Osteocyte (in vitro differentiated cells): ENCODE data around the gene TFDP2. TPM values are rescaled to one million over a fixed set of nuclear protein-coding genes. Genes with fewer than 3 reads are reported as not detected.

ENCODE experiments used
- DNase-seq: peaks from one replicate; pipeline ENCODE4 v3.0.0; 2021; ENCODE audit warnings: mixed read lengths; ENCODE audit not compliant: unreplicated experiment; ENCODE audit errors: extremely low spot score
- H3K27ac Mint-ChIP-seq: one replicate; pipeline ENCODE4 v1.8.0; 2021; ENCODE audit warnings: mild to moderate bottlenecking, mixed read lengths; ENCODE audit not compliant: unreplicated experiment
- H3K27me3 Mint-ChIP-seq: one replicate; pipeline ENCODE4 v1.8.0; 2021; ENCODE audit warnings: mixed read lengths; ENCODE audit not compliant: unreplicated experiment
- H3K36me3 Mint-ChIP-seq: one replicate; pipeline ENCODE4 v1.8.0; 2021; ENCODE audit warnings: mixed read lengths; ENCODE audit not compliant: unreplicated experiment
- H3K4me1 Mint-ChIP-seq: one replicate; pipeline ENCODE4 v1.8.0; 2021; ENCODE audit warnings: mixed read lengths; ENCODE audit not compliant: unreplicated experiment
- H3K4me3 Mint-ChIP-seq: one replicate; pipeline ENCODE4 v1.8.0; 2021; ENCODE audit warnings: mild to moderate bottlenecking, moderate library complexity, mixed read lengths; ENCODE audit not compliant: unreplicated experiment
- H3K9me3 Mint-ChIP-seq: one replicate; pipeline ENCODE4 v1.8.0; 2021; ENCODE audit warnings: mixed read lengths; ENCODE audit not compliant: unreplicated experiment
- CTCF ChIP-seq: fragments of 200-600 bp; sonication (generic); IDR thresholded peaks from 2 replicates; pipeline ENCODE4 v1.5.0; 2021; ENCODE audit warnings: antibody characterized with exemption, mild to moderate bottlenecking, moderate library complexity
- total RNA-seq: library from RNA; stranded (reverse); gene quantifications from 2 replicates; pipeline ENCODE4 v1.2.1, GENCODE V29; 2021

Gene TFDP2
- total RNA-seq, 1 donor from 2014 or later = 49.3 TPM

GRCh38 chr3:142120707-142121106, 28.6 kb downstream of the TFDP2 start:
- H3K4me1 Mint-ChIP-seq = peaks cover 20% of the 10 kb centered on the region
- no peaks in the 10 kb centered on the region for H3K9me3 Mint-ChIP-seq
- H3K36me3 Mint-ChIP-seq = no peaks in the 10 kb centered on the region
- no peaks in the 10 kb centered on the region for H3K27me3 Mint-ChIP-seq
- H3K27ac Mint-ChIP-seq = no peak overlapping the region
- H3K4me3 Mint-ChIP-seq = no peak overlapping the region
- no peak for DNase-seq
- TF ChIP-seq CTCF = no peak

- Mint-ChIP-seq H3K27ac (peak overlapping the region; percentile 13), H3K27me3 (no peaks in the 10 kb centered on the region), H3K4me1 (peaks cover 20% of the 10 kb centered on the region), H3K36me3 (no peaks in the 10 kb centered on the region), H3K4me3 (no peak overlapping the region), H3K9me3 (no peaks in the 10 kb centered on the region)
- no peak for DNase-seq
- no peak for TF ChIP-seq CTCF
Observed at GRCh38 chr3:142118911-142119310, 30.4 kb downstream of the TFDP2 start.

- H3K4me1 Mint-ChIP-seq = peaks cover 20% of the 10 kb centered on the region
- H3K36me3 Mint-ChIP-seq = no peaks in the 10 kb centered on the region
- no peak for DNase-seq
- no peak overlapping the region for H3K27ac Mint-ChIP-seq
- no peaks in the 10 kb centered on the region for H3K27me3 Mint-ChIP-seq
- peaks cover 7% of the 10 kb centered on the region for H3K9me3 Mint-ChIP-seq
- no peak overlapping the region for H3K4me3 Mint-ChIP-seq
- TF ChIP-seq CTCF = no peak
Observed at GRCh38 chr3:142117056-142117851, 32.1 kb downstream of the TFDP2 start.

GRCh38 chr3:142115867-142116668, 33.3 kb downstream of the TFDP2 start:
- no peak for TF ChIP-seq CTCF
- Mint-ChIP-seq H3K4me3 (no peak overlapping the region), H3K36me3 (peaks cover 2% of the 10 kb centered on the region), H3K4me1 (peaks cover 20% of the 10 kb centered on the region), H3K27ac (no peak overlapping the region), H3K9me3 (peaks cover 7% of the 10 kb centered on the region), H3K27me3 (no peaks in the 10 kb centered on the region)
- DNase-seq = no peak

- H3K27me3 Mint-ChIP-seq = no peaks in the 10 kb centered on the region
- H3K27ac Mint-ChIP-seq = no peak overlapping the region
- TF ChIP-seq CTCF = no peak
- no peak for DNase-seq
- H3K36me3 Mint-ChIP-seq = peaks cover 2% of the 10 kb centered on the region
- H3K4me1 Mint-ChIP-seq = peaks cover 9% of the 10 kb centered on the region
- peaks cover 7% of the 10 kb centered on the region for H3K9me3 Mint-ChIP-seq
- H3K4me3 Mint-ChIP-seq = no peak overlapping the region
Observed at GRCh38 chr3:142112601-142113000, 36.7 kb downstream of the TFDP2 start.
